Stimulated activated CD4-positive, alpha-beta T cell treated with anti-CD3 and anti-CD28 coated beads, TNF-alpha, amount 100 ng/mL, for 48 hours (primary cell): ENCODE data around the gene RNF144B.
"Not testable (repeated sequence)": the region's sequence is repeated elsewhere in the genome, so short reads cannot be mapped to it uniquely, and the experiment has no call there.

Experiments used
- DNase-seq, 3 donors: peaks; one replicate each; pipeline ENCODE4 v3.0.0-alpha.2; 2020; ENCODE audit warnings: low read depth in 3 of 3

RNF144B gene

DNA sequence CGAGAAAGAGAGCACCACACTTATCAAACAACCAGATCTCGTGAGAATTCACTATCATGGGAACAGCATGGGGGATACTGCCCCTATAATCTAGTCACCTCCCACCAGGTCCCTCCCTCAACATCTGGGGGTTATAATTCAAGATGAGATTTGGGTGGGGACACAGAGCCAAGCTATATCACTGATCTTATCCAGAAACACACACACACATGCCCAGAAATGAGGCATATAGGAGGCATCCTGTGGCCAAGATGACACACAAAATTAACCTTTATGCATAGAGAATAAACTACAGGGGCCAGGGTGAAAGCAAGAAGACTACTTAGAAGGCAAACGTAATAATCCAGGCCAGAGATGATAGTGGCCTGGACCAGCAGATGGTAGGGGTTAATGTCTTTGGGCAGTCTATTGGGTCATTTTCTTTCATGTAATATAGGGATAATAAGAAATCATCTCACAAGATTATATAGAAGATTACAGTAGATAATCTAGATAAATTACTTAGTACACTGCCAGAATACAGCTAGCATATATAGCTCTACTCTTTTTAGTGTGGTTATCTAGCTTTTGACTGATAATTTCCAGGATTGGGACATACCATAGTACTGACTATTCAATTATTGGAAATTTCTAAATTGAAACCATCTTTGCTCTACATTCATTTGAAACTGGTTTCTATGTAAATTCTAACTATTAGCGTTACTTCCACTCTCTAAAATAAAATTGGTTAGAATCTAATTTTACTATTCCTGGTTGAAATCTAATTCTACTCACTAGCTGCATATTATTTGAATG, 20.0 kb downstream of the RNF144B start:
- DNase-seq: no peak

- not testable (repeated sequence) for DNase-seq
These were observed 22.5 kb downstream of the RNF144B start for GRCh38 chr6:18409602-18410001.

DNA sequence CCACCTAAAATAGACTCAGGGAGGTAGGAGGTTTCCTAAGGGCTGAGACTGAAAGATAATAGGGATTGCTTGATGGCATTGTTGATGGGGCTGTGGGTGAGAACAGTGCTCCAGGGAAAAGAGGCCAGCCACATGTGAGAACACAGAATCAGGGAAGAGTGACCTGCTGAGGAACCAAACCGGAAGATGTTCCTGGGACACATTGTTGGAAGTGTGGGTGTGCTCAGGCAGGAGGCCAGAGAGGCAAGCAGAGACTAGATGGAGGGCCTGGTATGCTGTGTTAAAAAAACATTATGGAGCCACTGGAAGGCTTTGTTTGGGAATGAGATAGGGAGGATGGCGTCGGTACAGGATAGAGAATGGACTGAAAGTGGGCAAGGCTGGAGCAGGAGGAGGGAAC, 23.3 kb downstream of the RNF144B start:
- no peak for DNase-seq

- no peak for DNase-seq
These were observed 24.9 kb downstream of the RNF144B start for GRCh38 chr6:18412068-18412467.

- DNase-seq: no peak
These were observed 25.5 kb downstream of the RNF144B start for GRCh38 chr6:18412644-18413043.

- no peak for DNase-seq
These were observed 26.2 kb downstream of the RNF144B start for GRCh38 chr6:18413381-18413780.

DNA sequence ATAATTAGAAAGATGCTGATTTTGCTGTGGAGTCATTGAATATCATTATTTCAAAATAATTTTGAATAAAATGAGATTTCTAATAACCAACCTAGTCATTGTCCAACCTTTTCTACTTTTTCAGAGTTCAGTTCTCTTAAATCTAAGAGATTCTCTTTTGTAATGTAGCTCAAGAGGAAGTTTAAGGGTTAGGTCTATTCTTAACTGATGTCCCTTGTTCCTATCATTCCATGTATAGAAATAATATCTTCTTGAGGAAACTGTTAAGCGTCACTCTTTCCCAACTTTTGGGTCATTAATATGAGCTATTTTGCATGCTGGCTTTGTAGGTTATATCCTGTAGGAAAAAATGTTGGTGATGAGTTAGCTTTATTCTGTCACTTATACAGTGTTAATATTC, 27.0 kb downstream of the RNF144B start:
- DNase-seq: no peak

DNA sequence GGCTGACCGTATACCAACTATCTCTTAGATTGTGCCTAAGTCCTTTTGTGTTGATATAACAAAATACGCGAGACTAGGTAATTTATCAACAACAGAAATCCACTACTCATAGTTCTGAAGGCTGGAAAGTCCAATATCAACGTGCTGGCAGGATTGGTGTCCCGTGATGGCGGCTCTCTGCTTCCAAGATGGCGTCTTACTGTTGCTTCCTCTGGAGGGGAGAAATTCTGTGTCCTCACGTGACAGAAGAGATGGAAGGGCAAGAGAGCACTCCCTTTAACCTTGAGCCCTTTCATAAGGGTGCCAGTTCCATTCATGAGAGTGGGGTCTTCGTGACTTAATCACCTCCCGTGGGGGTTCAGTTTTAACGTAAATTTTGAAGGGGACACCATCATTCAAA, 28.1 kb downstream of the RNF144B start:
- DNase-seq: no peak

- DNase-seq: no peak
These were observed 28.7 kb downstream of the RNF144B start for GRCh38 chr6:18415671-18416340.

- no peak for DNase-seq
These were observed 29.2 kb downstream of the RNF144B start for GRCh38 chr6:18416341-18416679.

- no peak for DNase-seq
These were observed 33.2 kb downstream of the RNF144B start for GRCh38 chr6:18420328-18420727.

- no peak for DNase-seq
These were observed 35.0 kb downstream of the RNF144B start for GRCh38 chr6:18422136-18422535.

- no peak for DNase-seq
These were observed 36.3 kb downstream of the RNF144B start for GRCh38 chr6:18423426-18423825.

- no peak for DNase-seq
These were observed 37.1 kb downstream of the RNF144B start for GRCh38 chr6:18424201-18424600.

- no peak for DNase-seq
These were observed 38.1 kb downstream of the RNF144B start for GRCh38 chr6:18425218-18425617.

DNA sequence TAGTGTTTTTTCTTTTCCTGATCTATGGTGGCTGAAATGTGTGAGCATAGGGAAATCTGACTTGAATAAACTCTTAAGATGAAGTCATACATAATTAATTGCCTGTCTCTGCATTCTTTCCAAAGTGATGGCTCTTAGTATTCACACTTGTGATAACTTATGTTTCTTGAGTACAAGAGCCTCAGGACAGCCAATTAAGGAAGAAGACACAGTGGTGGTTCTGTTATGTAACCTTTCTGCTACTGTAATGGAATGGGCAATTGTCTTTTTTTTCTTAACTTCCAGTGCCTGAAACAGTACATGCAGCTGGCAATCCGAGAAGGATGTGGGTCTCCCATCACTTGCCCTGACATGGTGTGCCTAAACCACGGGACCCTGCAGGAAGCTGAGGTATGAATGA, 40.1 kb downstream of the RNF144B start:
- no peak for DNase-seq

GRCh38 chr6:18429655-18430297, 42.6 kb downstream of the RNF144B start:
- no peak for DNase-seq

- DNase-seq: no peak
These were observed 44.4 kb downstream of the RNF144B start for GRCh38 chr6:18431581-18431980.

DNA sequence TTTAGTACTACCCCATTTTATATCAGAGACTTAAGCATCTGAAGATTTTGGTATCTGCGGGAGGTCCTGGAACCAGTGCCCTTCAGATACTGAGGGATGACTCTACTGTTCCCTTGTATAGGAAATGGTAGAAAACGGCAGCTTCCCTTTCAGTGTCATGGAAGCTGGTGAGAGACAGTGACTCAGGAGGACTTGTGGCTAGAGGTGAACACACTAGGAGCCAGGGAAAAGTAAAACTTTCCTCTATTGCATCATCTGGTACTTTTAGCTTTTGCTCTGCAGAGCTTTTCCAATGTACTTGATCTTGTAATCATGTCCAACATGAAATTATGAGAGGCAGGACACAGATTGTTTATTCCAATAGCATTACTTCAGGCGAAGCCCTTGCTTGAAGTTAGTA, 45.0 kb downstream of the RNF144B start:
- DNase-seq: no peak

- DNase-seq: no peak
These were observed 45.5 kb downstream of the RNF144B start for GRCh38 chr6:18432619-18433018.

GRCh38 chr6:18433059-18433458, 45.9 kb downstream of the RNF144B start:
- no peak for DNase-seq

DNA sequence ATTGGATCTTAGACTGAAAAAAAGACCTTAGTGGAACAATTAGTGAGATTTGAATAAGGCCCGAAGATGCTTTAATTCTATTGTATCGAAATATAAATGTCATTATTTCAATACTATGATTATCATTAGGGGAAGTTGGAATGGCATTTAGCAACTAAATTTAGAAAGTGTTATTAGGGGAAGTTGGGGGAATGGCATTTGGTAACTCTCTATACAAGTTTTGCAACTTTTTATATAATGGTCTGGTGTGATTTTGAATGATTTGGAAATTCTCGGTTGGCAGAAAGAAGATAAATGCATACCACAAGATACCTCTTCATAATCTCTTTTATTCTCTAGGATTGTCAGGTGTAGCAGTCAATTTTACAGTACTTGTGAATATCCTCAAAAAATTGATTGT, 49.2 kb downstream of the RNF144B start:
- no peak for DNase-seq

- no peak for DNase-seq
These were observed 52.4 kb downstream of the RNF144B start for GRCh38 chr6:18439581-18439980.
